B cell (primary cell): Measurements from ENCODE around the gene TRIM2. TPM values are rescaled to one million over a fixed set of nuclear protein-coding genes. Genes with fewer than 3 reads are reported as not detected.

ENCODE experiments used
- ATAC-seq: fragments of 200-7000 bp; cut with Tn5 transposase; one replicate; pipeline ENCODE4 v1.10.0; 2021; ENCODE audit warnings: low read depth, mild to moderate bottlenecking, moderate number of reproducible peaks, moderate library complexity
- CTCF ChIA-PET: fragments of 350-600 bp; sonication (Branson Sonifier 250); formaldehyde crosslinking; loops from one replicate; lab custom pipeline; 2021; ENCODE audit warnings: antibody characterized with exemption, inconsistent platforms; lab: Charles Lee
- POLR2A ChIA-PET: fragments of 350-600 bp; sonication (Branson Sonifier 250); formaldehyde crosslinking; loops from one replicate; lab custom pipeline; 2021; ENCODE audit warnings: antibody characterized with exemption; lab: Charles Lee
- DNase-seq: peaks from one replicate; pipeline ENCODE4 v3.0.0; 2013
- H2AFZ ChIP-seq: 2 replicates; pipeline ENCODE4 v1.6.1; 2012; ENCODE audit warnings: mild to moderate bottlenecking, low read depth, low read length; ENCODE audit not compliant: insufficient read depth, poor library complexity, severe bottlenecking
- H3K27ac ChIP-seq, 2 donors: 1 replicate in 1 of 2; 2 replicates in 1 of 2; pipeline ENCODE4 v1.5.1; 2012 to 2013; ENCODE audit warnings: low read length in 2 of 2, mild to moderate bottlenecking in 2 of 2, moderate library complexity in 1 of 2
- H3K27me3 ChIP-seq, 4 experiments: fragments of 200-600 bp in 1 of 4; sonication (generic) in 1 of 4; replicated peaks in 1 of 4; 1 replicate in 2 of 4; 2 replicates in 2 of 4; pipeline versions ENCODE4 v1.6.1 to v1.7.0; 2013 to 2016; ENCODE audit warnings: low read length in 3 of 4, mild to moderate bottlenecking in 2 of 4, mixed read lengths in 1 of 4, moderate library complexity in 1 of 4; ENCODE audit not compliant: insufficient read depth in 4 of 4, control insufficient read depth in 3 of 4; ENCODE audit errors: control extremely low read depth in 1 of 4
- H3K36me3 ChIP-seq, 2 experiments: replicated peaks in 1 of 2; 1 replicate in 1 of 2; 2 replicates in 1 of 2; pipeline versions ENCODE4 v1.6.1 to v1.7.1; 2013; ENCODE audit warnings: low read length in 1 of 2; ENCODE audit not compliant: insufficient read depth in 2 of 2, control insufficient read depth in 1 of 2; ENCODE audit errors: control extremely low read depth in 1 of 2, extremely low read depth in 1 of 2
- H3K4me1 ChIP-seq, 2 donors: fragments of 200-600 bp in 1 of 2; sonication (generic) in 1 of 2; 1 replicate in 1 of 2; 2 replicates in 1 of 2; pipeline versions ENCODE4 v1.5.1 to v1.6.1; 2013 to 2017; ENCODE audit warnings: low read length in 2 of 2; ENCODE audit not compliant: control insufficient read depth in 2 of 2, insufficient read depth in 2 of 2
- H3K4me2 ChIP-seq: replicated peaks from 2 replicates; pipeline ENCODE3; 2012; ENCODE audit warnings: mild to moderate bottlenecking, low read depth, low read length; ENCODE audit not compliant: poor library complexity, severe bottlenecking
- H3K4me3 ChIP-seq, 5 experiments: fragments of 200-600 bp in 1 of 5; sonication (generic) in 1 of 5; 1 replicate in 3 of 5; 2 replicates in 2 of 5; pipeline versions ENCODE4 v1.5.1 to v1.7.0; 2011 to 2016; ENCODE audit warnings: low read length in 4 of 5, mild to moderate bottlenecking in 4 of 5, low read depth in 2 of 5, control low read depth in 1 of 5, moderate library complexity in 1 of 5; ENCODE audit not compliant: insufficient read depth in 1 of 5; ENCODE audit errors: control extremely low read depth in 1 of 5, extremely low read depth in 1 of 5
- H3K79me2 ChIP-seq: fragments of 200-600 bp; sonication (generic); one replicate; pipeline ENCODE4 v1.6.0; 2016; ENCODE audit warnings: low read length; ENCODE audit not compliant: control insufficient read depth, insufficient read depth
- H3K9ac ChIP-seq: fragments of 200-600 bp; sonication (generic); 2 replicates; pipeline ENCODE4 v1.6.1; 2017; ENCODE audit warnings: mild to moderate bottlenecking, low read length, moderate library complexity
- H3K9me3 ChIP-seq, 3 donors: one replicate each; pipeline versions ENCODE4 v1.6.1 to v1.7.1; 2013; ENCODE audit warnings: low read length in 2 of 3; ENCODE audit not compliant: control insufficient read depth in 2 of 3, insufficient read depth in 1 of 3; ENCODE audit errors: control extremely low read depth in 1 of 3
- H4K20me1 ChIP-seq: 2 replicates; pipeline ENCODE4 v1.6.0; 2012; ENCODE audit warnings: mild to moderate bottlenecking, low read length; ENCODE audit not compliant: insufficient read depth, control insufficient read depth, poor library complexity, severe bottlenecking
- H3K27ac Mint-ChIP-seq: one replicate; pipeline ENCODE4 v1.8.0; 2021; ENCODE audit warnings: mixed read lengths
- H3K27me3 Mint-ChIP-seq: one replicate; pipeline ENCODE4 v1.8.0; 2021; ENCODE audit warnings: mixed read lengths
- H3K4me1 Mint-ChIP-seq: one replicate; pipeline ENCODE4 v1.8.0; 2021; ENCODE audit warnings: mixed read lengths
- H3K4me3 Mint-ChIP-seq: one replicate; pipeline ENCODE4 v1.8.0; 2021; ENCODE audit warnings: mixed read lengths
- H3K9me3 Mint-ChIP-seq: one replicate; pipeline ENCODE4 v1.8.0; 2022; ENCODE audit warnings: mixed read lengths; ENCODE audit not compliant: insufficient read depth
- EZH2 ChIP-seq: IDR thresholded peaks from 2 replicates; pipeline ENCODE4 v1.6.1; 2012; ENCODE audit warnings: borderline replicate concordance, low read depth, mild to moderate bottlenecking, moderate library complexity, low read length; ENCODE audit not compliant: insufficient read depth, poor library complexity, severe bottlenecking
- WGBS: methylation state at CpG from one replicate; pipeline ENCODE4 v1.1.5; 2013; ENCODE audit warnings: missing lambda C conversion rate; ENCODE audit not compliant: insufficient coverage; 5-methylcytosine and 5-hydroxymethylcytosine counted together
- intact Hi-C: fragments of 100-400 bp; cut with micrococcal nuclease; formaldehyde crosslinking; loops from one replicate; pipeline ENCODE4 v1.10.0; 2022
- polyA plus RNA-seq: library from polyadenylated mRNA; depleted of rRNA; stranded (reverse); fragments of >200 nt; gene quantifications from 2 replicates; pipeline ENCODE4 v1.2.3, GENCODE V29; 2012
- total RNA-seq, 2 donors: library from RNA; stranded (reverse); fragments of 120-200 nt in 1 of 2; gene quantifications; 1 replicate in 1 of 2; 2 replicates in 1 of 2; pipeline versions ENCODE4 v1.2.3 to v1.2.4, GENCODE V29; 2013 to 2022
- TF ChIP-seq, protein P1 (sequence below): fragments of 200-600 bp; IDR thresholded peaks from one replicate; pipeline ENCODE4 v1.8.0; 2022; ENCODE audit warnings: antibody characterized with exemption, mild to moderate bottlenecking

Gene TRIM2
- total and polyA plus RNA-seq, 2 donors (not counting 1 experiment from before 2014, with no cell fraction given) = 1.2 to 6.4 TPM

DNA sequence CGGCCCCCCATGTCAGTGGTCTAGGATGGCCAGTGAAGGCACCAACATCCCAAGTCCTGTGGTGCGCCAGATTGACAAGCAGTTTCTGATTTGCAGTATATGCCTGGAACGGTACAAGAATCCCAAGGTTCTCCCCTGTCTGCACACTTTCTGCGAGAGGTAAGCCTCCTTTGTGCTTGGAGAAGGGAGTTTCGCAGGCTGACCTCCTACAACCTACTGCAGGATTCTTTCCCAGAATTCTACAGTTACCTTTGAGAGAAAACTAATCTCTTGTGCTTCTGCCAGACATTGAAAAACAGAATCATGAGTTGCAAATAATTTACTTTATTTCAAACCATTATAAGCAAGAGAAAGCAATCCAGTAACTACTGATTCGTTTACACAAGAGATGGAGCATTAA, 66.1 kb downstream of the TRIM2 start:
- CTCF ChIA-PET = no interaction called here
- Histone ChIP-seq H4K20me1 (no peaks in the 10 kb centered on the region), H3K27me3 (no peaks in the 10 kb centered on the region), H3K27ac (no peak overlapping the region), H3K9ac (no peak overlapping the region), H3K4me1 (no peaks in the 10 kb centered on the region), H2AFZ (no peak overlapping the region), H3K36me3 (no peaks in the 10 kb centered on the region), H3K79me2 (no peaks in the 10 kb centered on the region), H3K9me3 (no peaks in the 10 kb centered on the region), H3K4me3 (no peak overlapping the region), H3K4me2 (no peak overlapping the region)
- H3K27me3 Mint-ChIP-seq = peaks cover 3% of the 10 kb centered on the region
- 85% methylated on average over 2 of the region's 6 CpGs for WGBS
- intact Hi-C loops = no loop called here
- H3K9me3 Mint-ChIP-seq = no peaks in the 10 kb centered on the region
- no peaks in the 10 kb centered on the region for H3K4me1 Mint-ChIP-seq
- no peak overlapping the region for H3K4me3 Mint-ChIP-seq
- DNase-seq (no peak), ATAC-seq (no peak)
- POLR2A ChIA-PET = no interaction called here
- no peak overlapping the region for H3K27ac Mint-ChIP-seq
- TF ChIP-seq, protein P1, sequence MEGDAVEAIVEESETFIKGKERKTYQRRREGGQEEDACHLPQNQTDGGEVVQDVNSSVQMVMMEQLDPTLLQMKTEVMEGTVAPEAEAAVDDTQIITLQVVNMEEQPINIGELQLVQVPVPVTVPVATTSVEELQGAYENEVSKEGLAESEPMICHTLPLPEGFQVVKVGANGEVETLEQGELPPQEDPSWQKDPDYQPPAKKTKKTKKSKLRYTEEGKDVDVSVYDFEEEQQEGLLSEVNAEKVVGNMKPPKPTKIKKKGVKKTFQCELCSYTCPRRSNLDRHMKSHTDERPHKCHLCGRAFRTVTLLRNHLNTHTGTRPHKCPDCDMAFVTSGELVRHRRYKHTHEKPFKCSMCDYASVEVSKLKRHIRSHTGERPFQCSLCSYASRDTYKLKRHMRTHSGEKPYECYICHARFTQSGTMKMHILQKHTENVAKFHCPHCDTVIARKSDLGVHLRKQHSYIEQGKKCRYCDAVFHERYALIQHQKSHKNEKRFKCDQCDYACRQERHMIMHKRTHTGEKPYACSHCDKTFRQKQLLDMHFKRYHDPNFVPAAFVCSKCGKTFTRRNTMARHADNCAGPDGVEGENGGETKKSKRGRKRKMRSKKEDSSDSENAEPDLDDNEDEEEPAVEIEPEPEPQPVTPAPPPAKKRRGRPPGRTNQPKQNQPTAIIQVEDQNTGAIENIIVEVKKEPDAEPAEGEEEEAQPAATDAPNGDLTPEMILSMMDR = no peak
- no peak for TF ChIP-seq EZH2

GRCh38 chr4:153271820-153272219, 67.6 kb downstream of the TRIM2 start:
- CTCF ChIA-PET = no interaction called here
- Mint-ChIP-seq H3K27ac (no peak overlapping the region), H3K4me1 (no peaks in the 10 kb centered on the region), H3K4me3 (no peak overlapping the region), H3K27me3 (no peaks in the 10 kb centered on the region), H3K9me3 (no peaks in the 10 kb centered on the region)
- Histone ChIP-seq H3K4me3 (no peak overlapping the region), H3K9ac (no peak overlapping the region), H3K27ac (no peak overlapping the region), H2AFZ (no peak overlapping the region), H3K9me3 (no peaks in the 10 kb centered on the region), H3K4me2 (no peak overlapping the region), H3K27me3 (no peaks in the 10 kb centered on the region), H3K79me2 (no peaks in the 10 kb centered on the region), H4K20me1 (no peaks in the 10 kb centered on the region), H3K4me1 (no peaks in the 10 kb centered on the region), H3K36me3 (no peaks in the 10 kb centered on the region)
- TF ChIP-seq, protein P1 = no peak
- no peak for TF ChIP-seq EZH2
- ATAC-seq = no peak
- no CpG with 5 or more reads among the region's 2 CpGs for WGBS
- DNase-seq = no peak
- intact Hi-C loops = no loop called here
- POLR2A ChIA-PET = no interaction called here
